ENCODE results near the gene ZNF865. TPM values are rescaled to one million over a fixed set of nuclear protein-coding genes. Genes with fewer than 3 reads are reported as not detected.

ZNF865 gene
- total and polyA plus RNA-seq, 7 donors: 11.1 to 40.4 (median 19.9) TPM

DNA sequence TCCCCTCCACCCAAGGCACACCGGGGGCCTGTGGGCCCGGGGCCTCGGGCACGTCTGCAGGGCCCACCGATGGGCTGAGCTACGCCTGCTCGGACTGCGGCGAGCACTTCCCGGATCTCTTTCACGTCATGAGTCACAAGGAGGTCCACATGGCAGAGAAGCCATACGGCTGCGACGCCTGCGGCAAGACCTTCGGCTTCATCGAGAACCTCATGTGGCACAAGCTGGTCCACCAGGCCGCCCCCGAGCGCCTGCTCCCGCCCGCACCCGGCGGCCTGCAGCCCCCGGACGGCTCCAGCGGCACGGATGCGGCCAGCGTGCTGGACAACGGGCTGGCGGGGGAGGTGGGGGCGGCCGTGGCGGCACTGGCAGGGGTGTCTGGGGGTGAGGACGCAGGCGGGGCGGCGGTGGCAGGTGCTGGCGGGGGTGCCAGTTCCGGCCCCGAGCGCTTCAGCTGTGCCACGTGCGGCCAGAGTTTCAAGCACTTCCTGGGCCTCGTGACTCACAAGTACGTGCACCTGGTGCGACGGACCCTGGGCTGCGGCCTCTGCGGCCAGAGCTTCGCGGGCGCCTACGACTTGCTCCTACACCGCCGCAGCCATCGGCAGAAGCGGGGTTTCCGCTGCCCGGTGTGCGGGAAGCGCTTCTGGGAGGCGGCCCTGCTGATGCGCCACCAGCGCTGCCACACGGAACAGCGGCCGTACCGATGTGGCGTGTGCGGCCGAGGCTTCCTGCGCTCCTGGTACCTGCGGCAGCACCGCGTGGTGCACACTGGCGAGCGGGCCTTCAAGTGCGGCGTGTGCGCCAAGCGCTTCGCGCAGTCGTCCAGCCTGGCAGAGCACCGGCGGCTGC lies 10.3 kb downstream of the ZNF865 start:
- no peak for TF ChIP-seq CTCF (IDR thresholded peaks at IDR 0.05)
- Histone ChIP-seq H3K27ac (no peak overlapping the region), H3K9me3 (no peaks in the 10 kb centered on the region), H3K36me3 (ENCODE audit: insufficient read depth in 1 of 2, low read depth in 1 of 2) (peaks cover 7 to 41% of the 10 kb centered on the region in 2 donors), H3K4me3 (no peak overlapping the region), H3K27me3 (ENCODE audit: insufficient read depth in 3 of 3, low read length in 2 of 3) (no peaks in the 10 kb centered on the region), H3K4me1 (peaks cover 33% of the 10 kb centered on the region)
- no peak for DNase-seq
- intact Hi-C loops (cut with DNase I): no loop called here
- WGBS, 3 donors: 97% methylated on average over 85 to 88 of the region's 88 CpGs
- ATAC-seq: no peak

DNA sequence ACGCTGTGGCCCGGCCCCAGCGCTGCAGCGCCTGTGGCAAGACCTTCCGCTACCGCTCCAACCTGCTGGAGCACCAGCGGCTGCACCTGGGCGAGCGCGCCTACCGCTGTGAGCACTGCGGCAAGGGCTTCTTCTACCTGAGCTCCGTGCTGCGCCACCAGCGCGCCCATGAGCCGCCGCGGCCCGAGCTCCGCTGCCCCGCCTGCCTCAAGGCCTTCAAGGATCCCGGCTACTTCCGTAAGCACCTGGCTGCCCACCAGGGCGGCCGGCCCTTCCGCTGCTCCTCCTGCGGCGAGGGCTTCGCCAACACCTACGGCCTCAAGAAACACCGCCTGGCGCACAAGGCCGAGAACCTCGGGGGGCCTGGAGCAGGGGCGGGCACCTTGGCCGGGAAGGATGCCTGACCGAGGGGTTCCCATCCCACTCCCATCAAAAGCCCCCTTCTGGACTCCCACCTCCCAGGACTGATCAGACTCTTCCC lies 11.0 kb downstream of the ZNF865 start:
- no peak for DNase-seq
- intact Hi-C loops (cut with DNase I): no loop called here
- no peak for ATAC-seq
- Histone ChIP-seq H3K9me3 (no peaks in the 10 kb centered on the region), H3K4me1 (peaks cover 30% of the 10 kb centered on the region), H3K4me3 (no peak overlapping the region), H3K36me3 (ENCODE audit: insufficient read depth in 1 of 2, low read depth in 1 of 2) (peaks cover 7 to 41% of the 10 kb centered on the region in 2 donors), H3K27ac (no peak overlapping the region), H3K27me3 (ENCODE audit: insufficient read depth in 3 of 3, low read length in 2 of 3) (no peaks in the 10 kb centered on the region)
- 97 to 98% (median 97%) methylated on average over 37 to 38 of the region's 38 CpGs for WGBS, 3 donors
- no peak for TF ChIP-seq CTCF (IDR thresholded peaks at IDR 0.05)

DNA sequence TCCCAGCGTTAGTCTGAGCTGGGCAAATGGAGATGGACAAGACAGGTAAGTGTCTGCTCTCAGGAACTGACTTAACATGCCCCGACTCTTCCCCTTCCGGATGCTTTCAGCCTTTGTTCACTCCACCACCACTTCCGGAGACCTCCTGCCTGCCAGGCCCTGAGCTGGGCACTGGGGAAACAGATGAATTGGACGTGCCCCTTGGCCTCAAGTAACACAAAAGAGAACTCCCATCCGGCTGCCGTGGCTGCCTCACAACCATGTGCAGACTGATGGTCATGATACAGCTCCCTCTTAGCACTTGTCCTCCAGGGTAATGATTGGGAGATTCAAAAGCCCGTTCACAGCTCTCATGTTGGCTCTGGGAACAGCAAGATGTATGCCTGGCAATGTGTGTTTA lies 12.0 kb downstream of the ZNF865 start:
- DNase-seq: no peak
- Histone ChIP-seq H3K4me1 (peaks cover 22% of the 10 kb centered on the region), H3K9me3 (no peaks in the 10 kb centered on the region), H3K4me3 (no peak overlapping the region), H3K27ac (peak overlapping the region; percentile 24), H3K27me3 (ENCODE audit: insufficient read depth in 3 of 3, low read length in 2 of 3) (no peaks in the 10 kb centered on the region), H3K36me3 (ENCODE audit: insufficient read depth in 1 of 2, low read depth in 1 of 2) (peaks cover 11 to 48% of the 10 kb centered on the region in 2 donors)
- intact Hi-C loops (cut with DNase I): no loop called here
- no peak for TF ChIP-seq CTCF (IDR thresholded peaks at IDR 0.05)
- ATAC-seq: no peak
- WGBS, 3 donors: 72 to 83% (median 82%) methylated on average over 8 of the region's 8 CpGs

DNA sequence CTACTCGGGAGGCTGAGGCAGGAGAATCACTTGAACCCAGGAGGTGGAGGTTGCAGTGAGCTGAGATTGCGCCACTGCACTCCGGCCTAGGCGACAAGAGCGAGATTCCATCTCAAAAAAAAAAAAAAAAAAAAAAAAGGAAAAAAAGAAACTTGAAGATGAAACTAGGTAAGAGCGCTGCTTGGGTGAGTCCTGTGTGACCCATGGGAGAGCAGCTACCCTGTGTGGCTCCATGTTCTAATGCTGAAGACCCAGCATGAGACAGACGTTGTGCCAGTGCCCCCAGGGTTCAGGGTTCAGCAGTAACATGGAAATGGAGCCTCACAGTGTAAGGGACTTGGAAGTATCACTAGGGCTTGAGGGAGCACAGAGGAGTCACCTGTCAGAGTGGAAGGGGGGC lies 13.0 kb downstream of the ZNF865 start:
- Histone ChIP-seq H3K27ac (peak overlapping the region; percentile 50), H3K36me3 (ENCODE audit: insufficient read depth in 1 of 2, low read depth in 1 of 2) (peaks cover 11 to 51% of the 10 kb centered on the region in 2 donors), H3K27me3 (ENCODE audit: insufficient read depth in 3 of 3, low read length in 2 of 3) (no peaks in the 10 kb centered on the region), H3K4me1 (peaks cover 30% of the 10 kb centered on the region), H3K9me3 (no peaks in the 10 kb centered on the region), H3K4me3 (no peak overlapping the region)
- WGBS, 3 donors: 75 to 91% (median 81%) methylated on average over 7 of the region's 7 CpGs
- DNase-seq (no peak), ATAC-seq (no peak)
- intact Hi-C loops (cut with DNase I): no loop called here
- no peak for TF ChIP-seq CTCF (IDR thresholded peaks at IDR 0.05)
